Liver (tissue), 3 donors: ENCODE measurements around the gene GDF2.

Experiments used
- JUND ChIP-seq, 2 donors: IDR thresholded peaks; 2 replicates each; pipeline ENCODE4 v1.6.1; 2016; ENCODE audit warnings: antibody characterized with exemption in 2 of 2
- TAF1 ChIP-seq: conservative IDR thresholded peaks from 2 replicates; pipeline ENCODE4 v1.6.1; 2016; ENCODE audit warnings: antibody characterized with exemption, mild to moderate bottlenecking
- TF ChIP-seq, protein P1 (sequence below): fragments of 150-350 bp; IDR thresholded peaks from 2 replicates; pipeline ENCODE4 v1.5.1; 2017; ENCODE audit warnings: improper control_type of control experiment, low read depth, low read length; ENCODE audit not compliant: missing input control
- TF ChIP-seq, protein P2 (sequence below): IDR thresholded peaks from 2 replicates; pipeline ENCODE4 v1.6.1; 2016; ENCODE audit warnings: antibody characterized with exemption
- TF ChIP-seq, protein P3 (sequence below): IDR thresholded peaks from 2 replicates; pipeline ENCODE4 v1.6.1; 2016; ENCODE audit warnings: antibody characterized with exemption, mild to moderate bottlenecking
- TF ChIP-seq, protein P4 (sequence below): IDR thresholded peaks from 2 replicates; pipeline ENCODE4 v1.6.1; 2016; ENCODE audit warnings: antibody characterized with exemption
- donor health status: healthy.
- donor health status: healthy.

DNA sequence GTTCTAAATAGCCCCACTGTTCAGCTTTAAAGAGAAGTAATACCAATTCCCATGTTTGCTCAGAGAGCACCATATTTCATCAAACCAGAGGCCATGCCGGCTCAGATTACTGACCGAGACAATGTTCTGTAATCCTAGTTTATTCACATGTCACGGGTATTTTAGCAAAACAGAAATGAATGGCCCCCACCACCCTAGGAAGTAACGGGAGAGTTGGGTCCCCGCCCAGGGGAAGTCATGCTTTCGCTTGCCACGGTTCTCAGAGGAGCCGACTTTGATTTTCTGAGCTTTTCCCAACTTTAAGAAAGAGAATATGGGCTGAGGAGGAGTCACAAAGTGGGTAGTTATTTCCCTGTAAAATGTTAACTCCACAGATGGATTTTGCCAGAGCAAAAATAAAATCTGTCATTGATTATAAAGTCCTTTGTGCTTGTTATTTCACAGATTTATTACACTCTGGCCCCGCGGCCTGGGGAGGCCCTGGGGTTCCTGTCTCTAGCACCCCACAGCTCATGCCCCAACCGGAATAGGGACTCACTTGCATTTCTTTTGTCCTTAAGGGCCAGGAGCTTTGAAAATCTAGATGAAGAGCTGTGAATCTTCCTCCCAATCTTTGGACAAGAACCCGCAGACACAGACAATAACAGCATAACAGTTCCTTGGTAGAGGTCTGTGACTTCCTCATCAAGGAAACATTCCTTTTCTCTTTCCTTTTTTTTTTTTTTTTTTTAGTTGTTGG, 25.9 kb upstream of the GDF2 start:
- TF ChIP-seq, protein P1, sequence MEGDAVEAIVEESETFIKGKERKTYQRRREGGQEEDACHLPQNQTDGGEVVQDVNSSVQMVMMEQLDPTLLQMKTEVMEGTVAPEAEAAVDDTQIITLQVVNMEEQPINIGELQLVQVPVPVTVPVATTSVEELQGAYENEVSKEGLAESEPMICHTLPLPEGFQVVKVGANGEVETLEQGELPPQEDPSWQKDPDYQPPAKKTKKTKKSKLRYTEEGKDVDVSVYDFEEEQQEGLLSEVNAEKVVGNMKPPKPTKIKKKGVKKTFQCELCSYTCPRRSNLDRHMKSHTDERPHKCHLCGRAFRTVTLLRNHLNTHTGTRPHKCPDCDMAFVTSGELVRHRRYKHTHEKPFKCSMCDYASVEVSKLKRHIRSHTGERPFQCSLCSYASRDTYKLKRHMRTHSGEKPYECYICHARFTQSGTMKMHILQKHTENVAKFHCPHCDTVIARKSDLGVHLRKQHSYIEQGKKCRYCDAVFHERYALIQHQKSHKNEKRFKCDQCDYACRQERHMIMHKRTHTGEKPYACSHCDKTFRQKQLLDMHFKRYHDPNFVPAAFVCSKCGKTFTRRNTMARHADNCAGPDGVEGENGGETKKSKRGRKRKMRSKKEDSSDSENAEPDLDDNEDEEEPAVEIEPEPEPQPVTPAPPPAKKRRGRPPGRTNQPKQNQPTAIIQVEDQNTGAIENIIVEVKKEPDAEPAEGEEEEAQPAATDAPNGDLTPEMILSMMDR = no peak
- TF ChIP-seq, protein P2, sequence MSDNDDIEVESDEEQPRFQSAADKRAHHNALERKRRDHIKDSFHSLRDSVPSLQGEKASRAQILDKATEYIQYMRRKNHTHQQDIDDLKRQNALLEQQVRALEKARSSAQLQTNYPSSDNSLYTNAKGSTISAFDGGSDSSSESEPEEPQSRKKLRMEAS = no peak
- TF ChIP-seq TAF1 (no peak), JUND (IDR thresholded peaks at IDR 0.05) (no peak)
- TF ChIP-seq, protein P3, sequence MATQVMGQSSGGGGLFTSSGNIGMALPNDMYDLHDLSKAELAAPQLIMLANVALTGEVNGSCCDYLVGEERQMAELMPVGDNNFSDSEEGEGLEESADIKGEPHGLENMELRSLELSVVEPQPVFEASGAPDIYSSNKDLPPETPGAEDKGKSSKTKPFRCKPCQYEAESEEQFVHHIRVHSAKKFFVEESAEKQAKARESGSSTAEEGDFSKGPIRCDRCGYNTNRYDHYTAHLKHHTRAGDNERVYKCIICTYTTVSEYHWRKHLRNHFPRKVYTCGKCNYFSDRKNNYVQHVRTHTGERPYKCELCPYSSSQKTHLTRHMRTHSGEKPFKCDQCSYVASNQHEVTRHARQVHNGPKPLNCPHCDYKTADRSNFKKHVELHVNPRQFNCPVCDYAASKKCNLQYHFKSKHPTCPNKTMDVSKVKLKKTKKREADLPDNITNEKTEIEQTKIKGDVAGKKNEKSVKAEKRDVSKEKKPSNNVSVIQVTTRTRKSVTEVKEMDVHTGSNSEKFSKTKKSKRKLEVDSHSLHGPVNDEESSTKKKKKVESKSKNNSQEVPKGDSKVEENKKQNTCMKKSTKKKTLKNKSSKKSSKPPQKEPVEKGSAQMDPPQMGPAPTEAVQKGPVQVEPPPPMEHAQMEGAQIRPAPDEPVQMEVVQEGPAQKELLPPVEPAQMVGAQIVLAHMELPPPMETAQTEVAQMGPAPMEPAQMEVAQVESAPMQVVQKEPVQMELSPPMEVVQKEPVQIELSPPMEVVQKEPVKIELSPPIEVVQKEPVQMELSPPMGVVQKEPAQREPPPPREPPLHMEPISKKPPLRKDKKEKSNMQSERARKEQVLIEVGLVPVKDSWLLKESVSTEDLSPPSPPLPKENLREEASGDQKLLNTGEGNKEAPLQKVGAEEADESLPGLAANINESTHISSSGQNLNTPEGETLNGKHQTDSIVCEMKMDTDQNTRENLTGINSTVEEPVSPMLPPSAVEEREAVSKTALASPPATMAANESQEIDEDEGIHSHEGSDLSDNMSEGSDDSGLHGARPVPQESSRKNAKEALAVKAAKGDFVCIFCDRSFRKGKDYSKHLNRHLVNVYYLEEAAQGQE = no peak
- TF ChIP-seq, protein P4, sequence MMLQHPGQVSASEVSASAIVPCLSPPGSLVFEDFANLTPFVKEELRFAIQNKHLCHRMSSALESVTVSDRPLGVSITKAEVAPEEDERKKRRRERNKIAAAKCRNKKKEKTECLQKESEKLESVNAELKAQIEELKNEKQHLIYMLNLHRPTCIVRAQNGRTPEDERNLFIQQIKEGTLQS = no peak
